DMS 273 (cell line): ENCODE measurements around the gene DPPA2.
"Not testable (repeated sequence)": the region's sequence is repeated elsewhere in the genome, so short reads cannot be mapped to it uniquely, and the experiment has no call there.

Source experiments
- DNase-seq: peaks from one replicate; lab custom pipeline; 2025; ENCODE audit not compliant: unreplicated experiment; lab: John Stamatoyannopoulos, UW

Gene DPPA2

DNA sequence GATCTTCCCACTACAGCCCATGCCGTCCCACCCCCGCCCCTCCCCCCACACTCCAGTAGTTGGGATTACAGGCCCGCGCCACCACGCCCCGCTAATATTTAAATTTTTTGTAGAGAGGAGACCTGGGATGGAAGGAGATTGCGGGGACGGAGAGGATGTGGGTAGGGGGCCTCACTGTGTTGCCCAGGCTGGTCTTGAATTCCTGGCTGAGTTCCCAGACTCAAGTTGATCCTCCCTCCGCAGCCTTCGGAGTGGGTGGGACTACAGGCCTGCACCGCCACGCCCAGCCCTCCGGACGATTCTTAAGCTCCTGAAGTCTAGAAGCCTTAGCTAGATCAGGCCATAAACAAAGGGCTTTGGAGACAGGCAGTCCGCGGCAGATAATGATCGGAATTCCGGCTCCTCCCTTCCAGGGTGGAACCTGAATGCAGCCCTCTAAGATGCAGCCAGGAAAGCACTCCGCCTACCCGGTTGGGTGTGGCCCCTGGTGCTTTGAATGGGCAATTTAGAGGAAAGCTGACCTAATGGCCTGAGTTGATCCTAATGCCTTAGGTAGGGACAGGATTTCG is at the start of gene DPPA2:
Gene DPPA2, minus strand, starts transcription at position 356 of the 569 bp plus-strand sequence. CDS start 1,975 bp downstream, outside the sequence.
- peak; percentile 15 for DNase-seq

- DNase-seq: no peak
Observed at GRCh38 chr3:109364088-109364487, 47.8 kb upstream of the DPPA2 start.

GRCh38 chr3:109363634-109364033 is 47.3 kb upstream of the DPPA2 start:
- no peak for DNase-seq

GRCh38 chr3:109362823-109363222 is 46.5 kb upstream of the DPPA2 start:
- DNase-seq: no peak

GRCh38 chr3:109358809-109359208 is 42.5 kb upstream of the DPPA2 start:
- DNase-seq: not testable (repeated sequence)

- DNase-seq: no peak
Observed at GRCh38 chr3:109356442-109357155, 40.3 kb upstream of the DPPA2 start.

- no peak for DNase-seq
Observed at GRCh38 chr3:109355625-109356441, 39.5 kb upstream of the DPPA2 start.

- DNase-seq: peak; percentile 61
Observed at GRCh38 chr3:109353057-109353456, 36.7 kb upstream of the DPPA2 start.

DNA sequence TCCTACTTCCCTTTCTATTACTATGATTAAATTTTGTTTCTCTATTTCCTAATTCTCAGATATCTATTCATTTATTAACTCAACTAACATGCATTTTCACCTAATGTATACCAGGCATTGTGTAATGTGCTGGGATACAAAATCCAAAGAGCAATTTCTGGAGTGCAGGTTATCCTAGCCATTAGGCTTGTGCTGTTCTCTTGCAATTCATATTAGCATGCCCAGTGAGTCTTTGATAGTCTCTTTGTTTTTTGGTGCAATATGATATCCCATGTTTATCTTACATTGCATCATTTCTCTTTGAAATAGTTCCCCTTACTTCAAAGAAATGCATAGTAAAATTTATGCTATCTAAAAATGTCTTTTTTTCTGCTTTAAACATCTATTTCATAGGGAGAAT is 34.9 kb upstream of the DPPA2 start:
- no peak for DNase-seq

DNA sequence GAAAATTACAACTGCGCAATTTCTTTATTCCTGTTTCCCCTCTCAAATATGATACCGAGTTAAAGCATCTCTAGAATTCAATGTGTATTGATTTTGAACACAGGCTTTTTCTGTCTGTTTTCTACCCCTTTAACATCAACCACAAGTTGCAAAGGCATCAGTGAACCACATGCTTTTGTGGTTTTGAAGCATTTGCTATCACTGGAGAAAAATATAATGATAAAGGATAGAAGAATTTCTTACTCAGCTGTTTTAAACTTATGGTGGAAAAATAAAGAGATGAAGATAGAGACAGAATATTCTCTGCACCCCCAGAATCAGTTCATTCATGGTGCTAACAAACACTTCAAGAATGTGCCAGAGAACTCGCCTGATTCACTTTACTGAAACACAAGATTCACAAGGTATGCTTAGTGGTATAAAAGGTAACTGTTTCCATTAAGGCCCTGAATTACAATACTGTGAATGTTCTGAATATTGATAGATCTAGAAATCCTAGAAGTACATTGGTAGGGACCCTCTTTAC is 30.5 kb upstream of the DPPA2 start:
- no peak for DNase-seq

GRCh38 chr3:109346099-109346498 is 29.8 kb upstream of the DPPA2 start:
- DNase-seq: no peak

- DNase-seq: no peak
Observed at GRCh38 chr3:109339714-109340648, 23.7 kb upstream of the DPPA2 start.

GRCh38 chr3:109339197-109339596 is 22.9 kb upstream of the DPPA2 start:
- DNase-seq: no peak

DNA sequence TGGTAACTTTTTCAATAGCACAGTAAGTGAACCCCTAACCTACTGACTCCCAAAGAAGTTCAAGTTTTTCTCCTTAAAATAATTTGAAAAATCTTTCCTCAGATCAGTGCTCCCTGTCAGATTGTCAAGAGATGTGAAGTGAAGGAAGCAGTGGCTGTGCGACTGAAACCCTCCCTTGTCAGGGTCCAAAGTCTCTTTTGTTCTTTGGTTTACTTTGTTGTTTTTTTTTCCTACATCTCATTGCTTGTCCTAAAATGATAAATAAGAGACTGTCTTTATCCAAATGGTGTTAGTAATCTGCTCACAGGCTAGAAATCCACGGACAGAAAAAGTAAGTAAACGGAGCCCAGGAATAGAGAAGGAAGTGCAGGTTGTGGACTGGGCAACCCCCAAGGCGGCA is 22.0 kb upstream of the DPPA2 start:
- no peak for DNase-seq

DNA sequence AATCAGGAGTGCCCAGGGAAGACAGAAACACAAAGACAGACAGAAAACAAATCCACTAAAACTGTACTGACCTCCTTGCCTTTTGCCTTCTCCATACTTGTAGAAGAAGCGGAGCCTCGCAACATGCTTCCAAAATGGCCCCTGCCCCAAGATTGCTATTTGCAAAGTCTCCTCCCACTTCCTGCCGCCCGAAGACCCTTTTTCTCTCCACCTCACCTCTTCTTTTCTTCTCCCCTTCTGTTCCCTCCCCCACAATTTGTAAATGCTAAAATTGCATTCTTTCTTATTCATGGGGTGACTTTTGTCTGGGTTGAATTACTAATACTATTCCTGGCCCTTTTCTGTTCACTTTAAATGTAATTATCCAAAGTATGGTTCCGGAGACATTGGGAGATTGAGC is 21.1 kb upstream of the DPPA2 start, which contains the start of gene DPPA4:
Gene DPPA4, minus strand, starts transcription at position 154 of the 400 bp plus-strand sequence. Its CDS starts 29 bp downstream, at position 125.
- DNase-seq: no peak

GRCh38 chr3:109336291-109336861 is 20.1 kb upstream of the DPPA2 start:
- no peak for DNase-seq

- DNase-seq: no peak
Observed at GRCh38 chr3:109334572-109334971, 18.3 kb upstream of the DPPA2 start.

GRCh38 chr3:109331692-109332091 is 15.4 kb upstream of the DPPA2 start:
- DNase-seq: no peak

GRCh38 chr3:109330405-109330804 is 14.1 kb upstream of the DPPA2 start:
- no peak for DNase-seq

GRCh38 chr3:109328202-109328601 is 11.9 kb upstream of the DPPA2 start:
- no peak for DNase-seq
